ENCODE results near the gene PPP1R13L. TPM values are rescaled to one million over a fixed set of nuclear protein-coding genes. Genes with fewer than 3 reads are reported as not detected.
"Not testable (repeated sequence)": the region's sequence is repeated elsewhere in the genome, so short reads cannot be mapped to it uniquely, and the experiment has no call there.

PPP1R13L gene
- total and polyA plus RNA-seq, 4 donors: 14.0 to 37.3 (median 33.0) TPM

DNA sequence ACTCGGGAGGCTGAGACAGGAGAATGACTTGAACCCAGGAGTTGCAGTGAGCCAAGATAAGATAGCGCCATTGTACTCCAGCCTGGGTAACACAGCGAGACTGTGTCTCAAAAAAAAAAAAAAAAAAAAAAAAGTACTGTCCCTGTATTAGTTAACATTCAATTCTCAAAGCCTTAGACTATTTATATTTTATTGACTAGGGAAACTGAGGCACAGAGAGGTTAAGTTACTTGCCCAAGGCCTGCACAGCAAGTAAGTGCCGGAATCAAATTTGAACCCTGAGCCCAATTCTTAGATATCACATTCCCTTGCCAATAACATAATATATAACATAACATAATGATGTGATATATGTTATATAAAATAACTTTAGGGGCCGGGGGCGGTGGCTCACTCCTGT, 65.2 kb downstream of the PPP1R13L start:
- DNase-seq (no peak), ATAC-seq (ENCODE audit: insufficient read depth, low FRiP score) (no peak)
- Histone ChIP-seq H3K27ac (ENCODE audit: low read depth in 1 of 2, low read length in 1 of 2) (no peak overlapping the region), H3K4me1 (ENCODE audit: control insufficient read depth in 5 of 5, insufficient read depth in 5 of 5, low read length in 5 of 5) (peaks cover 0 to 6% (median 3%) of the 10 kb centered on the region in 5 donors), H3K36me3 (ENCODE audit: control insufficient read depth in 4 of 4, insufficient read depth in 4 of 4, low read length in 4 of 4) (no peaks in the 10 kb centered on the region), H3K9ac (ENCODE audit: insufficient read depth in 1 of 2, low read length in 2 of 2) (no peak overlapping the region), H3K9me3 (ENCODE audit: control insufficient read depth in 4 of 4, insufficient read depth in 3 of 4, low read length in 3 of 4) (no peaks in the 10 kb centered on the region), H3K4me3 (no peak overlapping the region), H3K27me3 (ENCODE audit: control insufficient read depth in 3 of 3, insufficient read depth in 3 of 3, low read length in 2 of 3) (peaks cover 0 to 18% (median 17%) of the 10 kb centered on the region in 3 donors)
- 86 to 87% methylated on average over 6 of the region's 6 CpGs for WGBS, 2 donors
- TF ChIP-seq, protein P1, sequence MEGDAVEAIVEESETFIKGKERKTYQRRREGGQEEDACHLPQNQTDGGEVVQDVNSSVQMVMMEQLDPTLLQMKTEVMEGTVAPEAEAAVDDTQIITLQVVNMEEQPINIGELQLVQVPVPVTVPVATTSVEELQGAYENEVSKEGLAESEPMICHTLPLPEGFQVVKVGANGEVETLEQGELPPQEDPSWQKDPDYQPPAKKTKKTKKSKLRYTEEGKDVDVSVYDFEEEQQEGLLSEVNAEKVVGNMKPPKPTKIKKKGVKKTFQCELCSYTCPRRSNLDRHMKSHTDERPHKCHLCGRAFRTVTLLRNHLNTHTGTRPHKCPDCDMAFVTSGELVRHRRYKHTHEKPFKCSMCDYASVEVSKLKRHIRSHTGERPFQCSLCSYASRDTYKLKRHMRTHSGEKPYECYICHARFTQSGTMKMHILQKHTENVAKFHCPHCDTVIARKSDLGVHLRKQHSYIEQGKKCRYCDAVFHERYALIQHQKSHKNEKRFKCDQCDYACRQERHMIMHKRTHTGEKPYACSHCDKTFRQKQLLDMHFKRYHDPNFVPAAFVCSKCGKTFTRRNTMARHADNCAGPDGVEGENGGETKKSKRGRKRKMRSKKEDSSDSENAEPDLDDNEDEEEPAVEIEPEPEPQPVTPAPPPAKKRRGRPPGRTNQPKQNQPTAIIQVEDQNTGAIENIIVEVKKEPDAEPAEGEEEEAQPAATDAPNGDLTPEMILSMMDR (IDR thresholded peaks at IDR 0.05; ENCODE audit: control extremely low read depth, extremely low read depth): no peak

DNA sequence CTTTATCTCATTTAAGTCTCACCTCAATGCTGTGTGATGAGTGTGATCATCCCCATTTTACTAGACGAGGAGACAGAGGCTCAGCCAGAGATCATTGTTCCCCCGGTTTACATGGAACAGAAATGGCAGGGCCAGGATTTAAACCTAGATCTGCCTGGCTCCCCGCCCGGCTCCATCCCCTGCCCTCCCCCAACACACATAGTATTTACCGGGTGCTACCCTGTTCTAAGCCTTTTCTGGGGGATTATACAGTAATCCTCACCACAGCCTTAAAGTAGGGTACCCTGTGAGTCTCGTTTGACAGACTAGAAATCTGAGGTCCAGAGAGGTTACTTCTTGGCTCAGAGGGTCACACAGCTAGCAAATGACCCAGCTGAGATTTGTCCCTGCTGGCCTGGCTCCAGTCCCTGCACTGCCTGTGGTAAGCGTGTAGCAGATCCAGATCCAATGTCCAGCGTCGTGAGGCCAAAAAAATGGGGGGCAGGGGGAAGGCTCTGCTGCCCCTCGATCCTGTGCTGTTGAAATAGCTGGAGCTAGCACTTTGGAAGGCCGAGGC, 68.1 kb downstream of the PPP1R13L start:
- Histone ChIP-seq H3K9ac (ENCODE audit: insufficient read depth in 1 of 2, low read length in 2 of 2) (no peak overlapping the region), H3K4me3 (no peak overlapping the region), H3K27ac (ENCODE audit: low read depth in 1 of 2, low read length in 1 of 2) (no peak overlapping the region), H3K36me3 (ENCODE audit: control insufficient read depth in 4 of 4, insufficient read depth in 4 of 4, low read length in 4 of 4) (no peaks in the 10 kb centered on the region), H3K4me1 (ENCODE audit: control insufficient read depth in 5 of 5, insufficient read depth in 5 of 5, low read length in 5 of 5) (peaks cover 0 to 6% (median 3%) of the 10 kb centered on the region in 5 donors), H3K9me3 (ENCODE audit: control insufficient read depth in 4 of 4, insufficient read depth in 3 of 4, low read length in 3 of 4) (no peaks in the 10 kb centered on the region), H3K27me3 (ENCODE audit: control insufficient read depth in 3 of 3, insufficient read depth in 3 of 3, low read length in 2 of 3) (peaks cover 0 to 11% (median 10%) of the 10 kb centered on the region in 3 donors)
- WGBS, 2 donors: 69 to 70% methylated on average over 11 of the region's 11 CpGs
- ATAC-seq (ENCODE audit: insufficient read depth, low FRiP score) (no peak), DNase-seq (no peak)
- TF ChIP-seq, protein P1 (IDR thresholded peaks at IDR 0.05; ENCODE audit: control extremely low read depth, extremely low read depth): no peak

DNA sequence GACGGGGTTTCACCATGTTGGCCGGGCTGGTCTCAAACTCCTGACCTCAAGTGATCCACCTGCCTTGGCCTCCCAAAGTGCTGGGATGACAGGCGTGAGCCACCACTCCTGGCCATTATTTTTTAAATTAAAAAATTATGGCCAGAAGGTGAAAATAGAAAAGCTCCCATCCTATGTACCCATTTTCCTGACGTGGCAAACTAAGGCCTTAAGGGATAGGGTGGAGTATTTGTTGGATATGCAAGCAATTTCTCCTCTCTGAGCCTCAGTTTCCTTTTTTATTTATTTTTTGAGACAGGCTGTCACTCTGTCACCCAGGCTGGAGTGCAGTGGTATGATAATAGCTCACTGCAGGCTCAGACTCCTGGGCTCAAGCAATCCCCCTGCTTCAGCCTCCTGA, 70.0 kb downstream of the PPP1R13L start:
- H3K4me1 ChIP-seq (ENCODE audit: control insufficient read depth in 5 of 5, insufficient read depth in 5 of 5, low read length in 5 of 5); H3K4me3 ChIP-seq; DNase-seq; H3K9ac ChIP-seq (ENCODE audit: insufficient read depth in 1 of 2, low read length in 2 of 2); H3K27ac ChIP-seq (ENCODE audit: low read depth in 1 of 2, low read length in 1 of 2); H3K27me3 ChIP-seq (ENCODE audit: control insufficient read depth in 3 of 3, insufficient read depth in 3 of 3, low read length in 2 of 3); H3K36me3 ChIP-seq (ENCODE audit: control insufficient read depth in 4 of 4, insufficient read depth in 4 of 4, low read length in 4 of 4); ATAC-seq (ENCODE audit: insufficient read depth, low FRiP score); H3K9me3 ChIP-seq (ENCODE audit: control insufficient read depth in 4 of 4, insufficient read depth in 3 of 4, low read length in 3 of 4): not testable (repeated sequence)
- 90 to 93% methylated on average over 4 of the region's 4 CpGs for WGBS, 2 donors

GRCh38 chr19:45333609-45334303, 71.1 kb downstream of the PPP1R13L start:
- Histone ChIP-seq H3K4me1 (ENCODE audit: control insufficient read depth in 5 of 5, insufficient read depth in 5 of 5, low read length in 5 of 5) (no peaks in the 10 kb centered on the region), H3K27me3 (ENCODE audit: control insufficient read depth in 3 of 3, insufficient read depth in 3 of 3, low read length in 2 of 3) (no peaks in the 10 kb centered on the region), H3K4me3 (no peak overlapping the region), H3K36me3 (ENCODE audit: control insufficient read depth in 4 of 4, insufficient read depth in 4 of 4, low read length in 4 of 4) (no peaks in the 10 kb centered on the region), H3K9ac (ENCODE audit: insufficient read depth in 1 of 2, low read length in 2 of 2) (no peak overlapping the region), H3K9me3 (ENCODE audit: control insufficient read depth in 4 of 4, insufficient read depth in 3 of 4, low read length in 3 of 4) (no peaks in the 10 kb centered on the region), H3K27ac (ENCODE audit: low read depth in 1 of 2, low read length in 1 of 2) (no peak overlapping the region)
- no peak for ATAC-seq (ENCODE audit: insufficient read depth, low FRiP score)
- WGBS, 2 donors: 80 to 83% methylated on average over 10 of the region's 10 CpGs
- TF ChIP-seq, protein P1 (IDR thresholded peaks at IDR 0.05; ENCODE audit: control extremely low read depth, extremely low read depth): no peak
- DNase-seq: no peak

All from lung (tissue), 12 donors.